OCI-LY7 (cell line): ENCODE measurements around the gene EGFL8.

Source experiments
- EZH2phosphoT487 ChIP-seq: fragments of 200-600 bp; sonication (generic); IDR thresholded peaks from 2 replicates; pipeline ENCODE4 v1.6.1; 2018; ENCODE audit warnings: low read depth, borderline replicate concordance, mild to moderate bottlenecking, mixed run types, antibody characterized with exemption, low read length, moderate library complexity, mixed read lengths
- TF ChIP-seq, protein P1 (sequence below): fragments of 200-600 bp; sonication (generic); conservative IDR thresholded peaks from 2 replicates; pipeline ENCODE4 v1.5.1; 2014; ENCODE audit warnings: mild to moderate bottlenecking, antibody characterized with exemption, low read length, moderate library complexity, mixed read lengths

DNA sequence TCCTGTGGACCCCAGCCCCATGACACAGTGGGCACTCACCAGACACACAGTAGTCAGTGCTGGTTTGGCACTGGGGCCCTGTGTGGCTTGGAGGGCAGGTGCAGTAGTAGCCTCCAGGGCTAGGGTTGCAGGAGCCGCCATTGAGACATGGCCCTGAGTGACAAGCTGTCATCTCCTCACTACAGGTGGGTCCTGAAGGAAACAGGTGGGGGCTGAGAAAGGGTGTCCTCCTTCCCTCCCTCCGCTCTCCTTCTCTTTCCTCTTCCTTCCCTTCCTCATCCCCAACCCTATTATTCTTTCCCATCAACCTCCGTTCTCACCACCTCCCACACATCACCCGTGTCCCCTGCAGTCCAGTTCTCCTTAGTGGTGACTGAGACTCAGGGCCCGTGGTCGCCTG, 49.3 kb downstream of the EGFL8 start:
- TF ChIP-seq, protein P1, sequence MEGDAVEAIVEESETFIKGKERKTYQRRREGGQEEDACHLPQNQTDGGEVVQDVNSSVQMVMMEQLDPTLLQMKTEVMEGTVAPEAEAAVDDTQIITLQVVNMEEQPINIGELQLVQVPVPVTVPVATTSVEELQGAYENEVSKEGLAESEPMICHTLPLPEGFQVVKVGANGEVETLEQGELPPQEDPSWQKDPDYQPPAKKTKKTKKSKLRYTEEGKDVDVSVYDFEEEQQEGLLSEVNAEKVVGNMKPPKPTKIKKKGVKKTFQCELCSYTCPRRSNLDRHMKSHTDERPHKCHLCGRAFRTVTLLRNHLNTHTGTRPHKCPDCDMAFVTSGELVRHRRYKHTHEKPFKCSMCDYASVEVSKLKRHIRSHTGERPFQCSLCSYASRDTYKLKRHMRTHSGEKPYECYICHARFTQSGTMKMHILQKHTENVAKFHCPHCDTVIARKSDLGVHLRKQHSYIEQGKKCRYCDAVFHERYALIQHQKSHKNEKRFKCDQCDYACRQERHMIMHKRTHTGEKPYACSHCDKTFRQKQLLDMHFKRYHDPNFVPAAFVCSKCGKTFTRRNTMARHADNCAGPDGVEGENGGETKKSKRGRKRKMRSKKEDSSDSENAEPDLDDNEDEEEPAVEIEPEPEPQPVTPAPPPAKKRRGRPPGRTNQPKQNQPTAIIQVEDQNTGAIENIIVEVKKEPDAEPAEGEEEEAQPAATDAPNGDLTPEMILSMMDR: no peak
- no peak for TF ChIP-seq EZH2phosphoT487
